Duodenal mucosa (tissue), 2 donors: ENCODE measurements around the gene CGNL1.

Experiments
- H3K27ac ChIP-seq: one replicate; pipeline ENCODE4 v1.7.0; 2013; ENCODE audit warnings: low read depth, low read length
- H3K27me3 ChIP-seq, 2 donors: one replicate each; pipeline ENCODE4 v1.7.0; 2013; ENCODE audit warnings: low read length in 2 of 2, control low read depth in 1 of 2; ENCODE audit not compliant: insufficient read depth in 2 of 2, control insufficient read depth in 1 of 2
- H3K36me3 ChIP-seq, 2 donors: one replicate each; pipeline ENCODE4 v1.7.0; 2013; ENCODE audit warnings: low read length in 2 of 2, control low read depth in 1 of 2; ENCODE audit not compliant: insufficient read depth in 2 of 2, control insufficient read depth in 1 of 2
- H3K4me1 ChIP-seq, 2 donors: one replicate each; pipeline ENCODE4 v1.7.0; 2013; ENCODE audit warnings: low read length in 2 of 2, control low read depth in 1 of 2; ENCODE audit not compliant: insufficient read depth in 2 of 2, control insufficient read depth in 1 of 2
- H3K4me3 ChIP-seq, 2 donors: one replicate each; pipeline ENCODE4 v1.7.0; 2013; ENCODE audit warnings: low read length in 2 of 2, low read depth in 1 of 2
- H3K9ac ChIP-seq, 2 donors: one replicate each; pipeline ENCODE4 v1.7.0; 2013; ENCODE audit warnings: low read length in 2 of 2, low read depth in 1 of 2
- H3K9me3 ChIP-seq, 2 donors: one replicate each; pipeline ENCODE4 v1.7.0; 2013; ENCODE audit warnings: low read length in 2 of 2, control low read depth in 1 of 2; ENCODE audit not compliant: control insufficient read depth in 1 of 2

CGNL1 gene, protein sequence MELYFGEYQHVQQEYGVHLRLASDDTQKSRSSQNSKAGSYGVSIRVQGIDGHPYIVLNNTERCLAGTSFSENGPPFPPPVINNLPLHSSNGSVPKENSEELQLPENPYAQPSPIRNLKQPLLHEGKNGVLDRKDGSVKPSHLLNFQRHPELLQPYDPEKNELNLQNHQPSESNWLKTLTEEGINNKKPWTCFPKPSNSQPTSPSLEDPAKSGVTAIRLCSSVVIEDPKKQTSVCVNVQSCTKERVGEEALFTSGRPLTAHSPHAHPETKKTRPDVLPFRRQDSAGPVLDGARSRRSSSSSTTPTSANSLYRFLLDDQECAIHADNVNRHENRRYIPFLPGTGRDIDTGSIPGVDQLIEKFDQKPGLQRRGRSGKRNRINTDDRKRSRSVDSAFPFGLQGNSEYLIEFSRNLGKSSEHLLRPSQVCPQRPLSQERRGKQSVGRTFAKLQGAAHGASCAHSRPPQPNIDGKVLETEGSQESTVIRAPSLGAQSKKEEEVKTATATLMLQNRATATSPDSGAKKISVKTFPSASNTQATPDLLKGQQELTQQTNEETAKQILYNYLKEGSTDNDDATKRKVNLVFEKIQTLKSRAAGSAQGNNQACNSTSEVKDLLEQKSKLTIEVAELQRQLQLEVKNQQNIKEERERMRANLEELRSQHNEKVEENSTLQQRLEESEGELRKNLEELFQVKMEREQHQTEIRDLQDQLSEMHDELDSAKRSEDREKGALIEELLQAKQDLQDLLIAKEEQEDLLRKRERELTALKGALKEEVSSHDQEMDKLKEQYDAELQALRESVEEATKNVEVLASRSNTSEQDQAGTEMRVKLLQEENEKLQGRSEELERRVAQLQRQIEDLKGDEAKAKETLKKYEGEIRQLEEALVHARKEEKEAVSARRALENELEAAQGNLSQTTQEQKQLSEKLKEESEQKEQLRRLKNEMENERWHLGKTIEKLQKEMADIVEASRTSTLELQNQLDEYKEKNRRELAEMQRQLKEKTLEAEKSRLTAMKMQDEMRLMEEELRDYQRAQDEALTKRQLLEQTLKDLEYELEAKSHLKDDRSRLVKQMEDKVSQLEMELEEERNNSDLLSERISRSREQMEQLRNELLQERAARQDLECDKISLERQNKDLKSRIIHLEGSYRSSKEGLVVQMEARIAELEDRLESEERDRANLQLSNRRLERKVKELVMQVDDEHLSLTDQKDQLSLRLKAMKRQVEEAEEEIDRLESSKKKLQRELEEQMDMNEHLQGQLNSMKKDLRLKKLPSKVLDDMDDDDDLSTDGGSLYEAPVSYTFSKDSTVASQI

DNA sequence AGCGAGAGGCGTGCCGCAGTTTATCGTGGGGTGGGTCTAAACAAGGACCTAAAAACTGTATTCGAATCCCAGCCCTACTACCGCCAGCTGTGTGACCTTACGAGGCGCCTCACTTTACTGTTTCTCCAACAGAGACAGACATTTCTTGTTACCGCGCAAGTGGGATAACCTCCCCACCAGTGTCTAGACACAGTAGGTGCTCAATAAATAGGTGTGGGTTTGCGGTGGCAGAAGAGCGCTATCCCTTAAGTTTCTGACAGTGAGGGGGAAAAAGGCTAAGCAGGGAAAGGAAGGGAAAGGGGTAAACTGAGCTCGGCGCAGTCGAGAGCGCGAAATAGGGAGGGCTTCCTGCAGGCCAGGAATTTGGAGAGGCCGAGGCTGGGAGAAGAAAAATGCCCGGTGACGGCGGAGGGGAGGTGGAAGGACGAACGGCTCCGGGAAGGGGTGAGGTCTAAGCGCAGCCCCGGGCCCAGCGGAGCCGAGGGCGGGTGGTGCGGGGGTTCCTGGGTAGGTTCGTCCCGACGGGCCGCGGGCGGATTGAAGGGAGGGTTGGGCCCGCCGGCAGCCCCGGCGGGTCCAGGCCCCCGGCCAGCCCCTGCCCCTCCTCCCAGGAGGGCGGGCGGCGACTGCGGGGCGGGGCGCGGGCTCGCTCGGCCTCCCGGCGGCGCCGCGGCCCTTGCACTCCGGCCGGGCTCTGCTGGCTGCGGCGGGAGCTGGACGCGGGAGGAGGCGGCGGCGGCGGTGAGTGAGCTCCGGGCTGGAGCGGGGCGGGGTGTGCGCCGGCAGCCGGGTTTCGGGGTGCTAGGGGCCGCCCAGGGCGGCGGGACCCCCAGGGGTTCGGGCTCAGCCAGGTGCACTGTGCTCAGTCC is at the start of gene CGNL1:
Gene CGNL1 (plus strand): TSS at position 679 of the 869 bp plus-strand sequence. CDS start 61,495 bp downstream, outside the sequence.
- no peak within 1 kb of the TSS for H3K27ac ChIP-seq

DNA sequence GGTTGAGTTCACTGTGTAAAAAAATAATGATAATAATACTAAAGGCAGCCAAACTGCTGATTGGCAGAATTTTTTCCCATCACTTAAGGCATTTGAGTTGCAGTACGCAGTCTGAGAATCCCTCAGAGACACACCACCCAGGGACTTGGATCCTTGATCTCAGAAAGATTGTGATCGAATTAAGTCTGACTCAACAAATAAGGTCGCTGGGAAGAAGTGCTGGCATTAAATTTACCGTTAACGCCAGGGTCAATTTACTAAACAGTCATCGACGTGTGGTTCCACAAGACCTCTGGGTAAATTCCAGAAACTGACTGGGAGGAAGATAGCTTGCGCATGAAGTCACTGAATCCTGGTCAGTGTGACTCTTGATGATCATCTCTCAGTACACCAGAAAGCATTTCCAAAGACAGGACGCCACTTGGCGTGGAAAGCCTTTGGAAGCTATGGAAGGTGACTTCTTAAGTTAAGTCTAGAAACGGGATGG is 48.3 kb upstream of the CGNL1 start:
- H3K9ac ChIP-seq, result no peak overlapping the region
- no peaks in the 10 kb centered on the region for H3K27me3 ChIP-seq
- H3K27ac ChIP-seq, result no peak overlapping the region
- H3K36me3 ChIP-seq, result no peaks in the 10 kb centered on the region
- no peaks in the 10 kb centered on the region for H3K9me3 ChIP-seq
- no peak overlapping the region for H3K4me3 ChIP-seq
- H3K4me1 ChIP-seq, result peaks cover 25 to 35% of the 10 kb centered on the region in 2 donors

More for the DNA sequence above, at the start of gene CGNL1:
- Histone ChIP-seq H3K9me3 (no peaks in the 10 kb centered on the region), H3K27me3 (peaks cover 10 to 11% of the 10 kb centered on the region in 2 donors), H3K4me3 (peak within 1 kb of the TSS; percentile 65 to 70), H3K36me3 (no peaks in the 10 kb centered on the region), H3K4me1 (peaks cover 0 to 11% of the 10 kb centered on the region in 2 donors), H3K9ac (peak within 1 kb of the TSS; percentile 15 to 49)

DNA sequence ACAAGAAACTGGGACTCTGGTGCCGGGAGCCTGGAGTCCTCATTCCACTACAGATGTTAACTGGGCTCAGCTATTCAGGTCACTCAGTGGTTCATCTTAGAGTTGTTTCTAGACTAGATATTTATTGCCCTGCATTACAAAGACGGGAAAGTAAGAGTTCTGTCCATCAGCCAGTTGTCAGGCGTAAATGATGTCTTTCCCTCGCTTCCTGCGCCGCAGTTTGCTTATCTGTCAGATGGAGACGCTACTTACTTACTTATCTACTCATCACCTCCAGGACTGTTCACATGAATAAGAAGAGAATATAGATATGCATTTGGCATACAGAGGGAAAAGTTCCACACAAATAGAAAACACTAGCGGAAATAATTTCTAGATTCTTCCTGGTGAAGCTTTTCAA is 47.8 kb upstream of the CGNL1 start:
- H3K4me3 ChIP-seq, result no peak overlapping the region
- peaks cover 20 to 30% of the 10 kb centered on the region in 2 donors for H3K4me1 ChIP-seq
- H3K9me3 ChIP-seq, result no peaks in the 10 kb centered on the region
- H3K27me3 ChIP-seq, result no peaks in the 10 kb centered on the region
- H3K36me3 ChIP-seq, result no peaks in the 10 kb centered on the region
- H3K27ac ChIP-seq, result no peak overlapping the region
- H3K9ac ChIP-seq, result no peak overlapping the region

DNA sequence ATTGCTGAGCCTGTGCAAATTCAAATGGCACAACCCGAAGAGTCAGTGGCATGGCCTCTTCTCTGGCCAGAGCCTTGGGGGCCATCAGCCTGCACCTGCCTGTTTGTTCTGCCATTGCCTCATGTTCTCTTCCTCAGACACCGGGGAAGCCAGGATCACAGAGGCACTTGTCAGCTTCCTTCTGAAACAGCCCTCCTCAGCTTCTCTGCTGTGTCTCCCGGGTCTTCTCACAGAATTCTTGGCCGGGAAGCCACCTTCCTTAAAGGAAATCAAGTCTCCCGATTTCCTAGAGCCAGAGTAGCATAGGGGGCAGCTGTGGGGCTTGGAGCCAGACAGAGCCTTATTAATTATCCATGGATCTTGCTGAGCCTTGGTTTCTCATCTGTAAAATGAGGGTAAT is 47.4 kb upstream of the CGNL1 start:
- H3K9me3 ChIP-seq, result no peaks in the 10 kb centered on the region
- H3K4me3 ChIP-seq, result no peak overlapping the region
- H3K9ac ChIP-seq, result no peak overlapping the region
- H3K27me3 ChIP-seq, result no peaks in the 10 kb centered on the region
- H3K27ac ChIP-seq, result no peak overlapping the region
- no peaks in the 10 kb centered on the region for H3K36me3 ChIP-seq
- H3K4me1 ChIP-seq, result peaks cover 18 to 30% of the 10 kb centered on the region in 2 donors

DNA sequence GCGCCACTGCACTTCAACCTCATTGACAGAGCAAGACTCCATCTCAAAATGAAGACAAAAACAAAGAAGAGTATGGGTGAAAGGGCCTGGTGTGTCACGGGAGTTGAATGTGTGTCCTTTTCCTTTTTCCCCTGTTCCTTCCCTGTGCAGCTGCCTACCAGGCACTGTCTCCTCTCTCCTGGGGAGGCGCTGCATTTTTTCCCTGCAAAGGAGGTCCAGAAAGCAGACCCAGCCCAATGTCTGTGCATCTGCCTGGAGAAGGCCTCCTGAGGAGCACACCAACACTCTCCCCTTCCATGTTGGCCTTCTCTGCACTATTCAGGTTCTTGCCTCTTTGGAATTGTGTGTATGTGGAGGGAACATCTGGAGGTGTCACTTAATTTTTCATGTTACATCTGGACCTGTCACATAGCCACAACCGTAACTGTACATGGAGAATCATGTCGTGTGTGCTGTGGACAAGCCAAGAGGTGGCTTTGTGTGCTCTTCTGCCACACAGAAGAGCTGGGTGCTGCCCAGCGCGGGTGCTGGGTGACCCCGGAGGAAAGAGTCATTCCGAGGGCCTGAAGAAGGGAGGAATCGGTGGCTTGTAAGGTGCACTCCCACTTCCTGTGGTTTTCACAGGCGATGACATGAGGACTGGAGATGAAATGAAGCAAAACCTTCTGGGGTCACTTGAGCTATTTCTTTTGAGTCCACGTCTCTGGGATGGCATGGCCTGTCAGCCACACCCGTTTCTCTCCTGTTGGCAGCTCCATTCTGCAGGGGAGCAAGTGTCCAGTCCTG is 46.5 kb upstream of the CGNL1 start:
- Histone ChIP-seq H3K9me3 (no peaks in the 10 kb centered on the region), H3K36me3 (no peaks in the 10 kb centered on the region), H3K4me3 (no peak overlapping the region), H3K9ac (no peak overlapping the region), H3K27me3 (no peaks in the 10 kb centered on the region), H3K4me1 (peaks cover 23 to 26% of the 10 kb centered on the region in 2 donors), H3K27ac (no peak overlapping the region)

DNA sequence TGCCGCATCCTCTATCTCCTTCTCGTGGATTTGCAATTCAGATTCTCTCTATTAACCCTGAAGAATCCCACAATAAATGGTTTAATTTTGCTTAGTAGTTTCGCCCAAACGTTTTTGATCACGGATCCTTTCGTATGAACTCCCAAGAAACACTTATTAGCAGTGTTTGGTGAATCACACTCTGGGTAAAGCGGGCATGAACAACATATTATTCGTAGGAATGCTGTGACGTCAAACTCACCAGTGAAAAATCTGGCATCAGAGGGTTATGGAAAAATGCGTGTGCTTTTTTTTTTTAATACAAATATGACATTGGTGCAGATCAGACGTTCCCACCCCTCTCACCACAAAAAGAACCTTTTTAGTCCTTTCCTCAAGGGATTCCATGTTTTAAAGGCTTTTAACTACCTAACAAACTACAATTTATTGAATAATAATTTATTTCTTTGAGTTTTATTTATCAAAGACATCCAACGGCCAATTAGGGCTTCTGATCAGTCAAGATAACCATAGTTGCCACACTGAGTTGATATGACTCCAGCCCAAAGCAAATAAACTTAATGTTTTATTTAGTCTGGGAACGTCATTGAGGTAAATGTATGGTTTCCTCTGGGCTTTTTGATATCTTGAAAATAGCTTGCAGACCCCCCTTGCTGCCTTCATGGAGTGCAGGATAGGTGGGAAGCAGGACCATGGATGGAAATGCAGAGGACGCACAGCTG is 45.5 kb upstream of the CGNL1 start:
- Histone ChIP-seq H3K9me3 (no peaks in the 10 kb centered on the region), H3K36me3 (no peaks in the 10 kb centered on the region), H3K4me3 (no peak overlapping the region), H3K9ac (no peak overlapping the region), H3K27ac (no peak overlapping the region), H3K4me1 (peaks cover 14 to 17% of the 10 kb centered on the region in 2 donors), H3K27me3 (no peaks in the 10 kb centered on the region)

DNA sequence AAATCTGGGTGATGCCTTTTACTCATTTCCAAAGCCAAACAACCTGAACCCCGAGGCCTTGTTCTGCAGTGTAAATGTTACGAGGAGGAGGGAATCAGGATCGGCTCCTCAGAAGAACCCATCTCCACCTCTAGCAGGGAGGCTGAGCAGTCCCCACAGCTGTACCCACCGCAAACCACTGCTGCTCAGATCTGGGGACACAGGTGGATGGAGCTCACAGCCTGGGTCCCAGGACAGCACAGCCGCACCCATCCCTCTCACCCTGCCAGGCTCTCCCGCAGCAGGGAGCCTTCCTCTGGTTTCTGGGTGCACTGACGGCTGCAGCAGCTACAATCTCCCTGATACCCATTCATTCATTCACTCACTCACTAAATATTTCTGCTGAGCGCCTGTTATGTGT is 44.0 kb upstream of the CGNL1 start:
- Histone ChIP-seq H3K27me3 (no peaks in the 10 kb centered on the region), H3K9ac (no peak overlapping the region), H3K27ac (no peak overlapping the region), H3K9me3 (no peaks in the 10 kb centered on the region), H3K4me1 (peaks cover 8 to 9% of the 10 kb centered on the region in 2 donors), H3K36me3 (no peaks in the 10 kb centered on the region), H3K4me3 (no peak overlapping the region)

DNA sequence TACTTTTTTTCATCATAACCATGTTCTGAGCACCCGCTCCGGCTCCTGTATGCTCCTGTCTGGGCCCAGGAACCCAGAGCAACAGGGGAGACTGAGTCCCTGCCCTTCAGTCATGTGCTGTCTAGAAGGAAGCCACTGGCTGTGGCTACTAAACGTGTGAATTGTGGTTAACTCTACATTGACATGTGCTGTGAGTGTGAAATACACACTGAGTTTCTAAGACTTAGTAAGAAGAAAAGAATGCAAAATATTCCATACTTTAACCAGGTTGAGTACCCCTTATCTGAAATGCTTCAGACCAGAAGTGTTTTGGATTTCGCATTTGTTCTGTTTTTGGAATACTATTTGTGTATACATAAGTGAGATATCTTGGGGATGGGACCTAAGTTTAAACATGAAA is 42.8 kb upstream of the CGNL1 start:
- peaks cover 0 to 8% of the 10 kb centered on the region in 2 donors for H3K4me1 ChIP-seq
- H3K27me3 ChIP-seq, result no peaks in the 10 kb centered on the region
- no peaks in the 10 kb centered on the region for H3K9me3 ChIP-seq
- no peaks in the 10 kb centered on the region for H3K36me3 ChIP-seq
- no peak overlapping the region for H3K4me3 ChIP-seq
- no peak overlapping the region for H3K9ac ChIP-seq
- H3K27ac ChIP-seq, result no peak overlapping the region
